DOHH2 (cell line): ENCODE data around the gene CHD6.

ENCODE experiments used
- H3F3A ChIP-seq: fragments of 200-600 bp; sonication (generic), shearing (Covaris generic); 2 replicates; pipeline ENCODE4 v1.6.0; 2016; ENCODE audit warnings: antibody characterized with exemption, mild to moderate bottlenecking; ENCODE audit not compliant: control insufficient read depth, insufficient read depth
- H3K27ac ChIP-seq: fragments of 200-600 bp; sonication (generic); 2 replicates; pipeline ENCODE4 v1.5.1; 2014; ENCODE audit warnings: low read depth, mild to moderate bottlenecking, low read length, moderate library complexity
- H3K27me3 ChIP-seq: fragments of 200-600 bp; sonication (generic); 2 replicates; pipeline ENCODE4 v1.6.1; 2014; ENCODE audit warnings: mild to moderate bottlenecking, low read length, mixed read lengths; ENCODE audit not compliant: control insufficient read depth
- H3K36me3 ChIP-seq: fragments of 200-600 bp; sonication (generic); 2 replicates; pipeline ENCODE4 v1.6.1; 2014; ENCODE audit warnings: mild to moderate bottlenecking, low read length, moderate library complexity, mixed read lengths; ENCODE audit not compliant: control insufficient read depth
- H3K4me1 ChIP-seq: fragments of 200-600 bp; sonication (generic); 2 replicates; pipeline ENCODE4 v1.6.1; 2014; ENCODE audit warnings: mild to moderate bottlenecking, low read length, mixed read lengths; ENCODE audit not compliant: control insufficient read depth
- H3K4me2 ChIP-seq: fragments of 200-600 bp; sonication (generic); 2 replicates; pipeline ENCODE4 v1.6.0; 2014; ENCODE audit warnings: mild to moderate bottlenecking, low read length, moderate library complexity
- H3K4me3 ChIP-seq: fragments of 200-600 bp; sonication (generic); 2 replicates; pipeline ENCODE4 v1.5.1; 2014; ENCODE audit warnings: mild to moderate bottlenecking, low read length, mixed read lengths
- H3K79me2 ChIP-seq: fragments of 200-600 bp; sonication (generic); 2 replicates; pipeline ENCODE4 v1.6.1; 2014; ENCODE audit warnings: mild to moderate bottlenecking, low read length, mixed read lengths; ENCODE audit not compliant: control insufficient read depth
- H3K9me2 ChIP-seq: fragments of 200-600 bp; sonication (generic); replicated peaks from 2 replicates; pipeline ENCODE4 v1.6.1; 2014; ENCODE audit warnings: mild to moderate bottlenecking, low read length, mixed read lengths; ENCODE audit not compliant: control insufficient read depth
- H3K9me3 ChIP-seq: fragments of 200-600 bp; sonication (generic); 2 replicates; pipeline ENCODE4 v1.6.1; 2014; ENCODE audit warnings: antibody characterized with exemption, low read length, mixed read lengths; ENCODE audit not compliant: control insufficient read depth, insufficient read depth
- H4K20me1 ChIP-seq: fragments of 200-600 bp; sonication (generic); 2 replicates; pipeline ENCODE4 v1.6.0; 2014; ENCODE audit warnings: low read depth, mild to moderate bottlenecking, antibody characterized with exemption, low read length, moderate library complexity; ENCODE audit not compliant: control insufficient read depth, insufficient read depth
- EZH2phosphoT487 ChIP-seq: fragments of 200-600 bp; sonication (generic); IDR thresholded peaks from 2 replicates; pipeline ENCODE4 v1.6.1; 2017; ENCODE audit warnings: borderline replicate concordance, mild to moderate bottlenecking, antibody characterized with exemption, low read length, moderate library complexity, mixed read lengths
- TF ChIP-seq, protein P1 (sequence below): fragments of 200-600 bp; sonication (generic); IDR thresholded peaks from one replicate; pipeline ENCODE4 v1.5.1; 2014; ENCODE audit warnings: antibody characterized with exemption, mild to moderate bottlenecking, low read depth, low read length; ENCODE audit not compliant: poor library complexity, severe bottlenecking

CHD6 gene

GRCh38 chr20:41405436-41405835, 212.7 kb downstream of the CHD6 start:
- Histone ChIP-seq H3K4me2 (no peak overlapping the region), H4K20me1 (no peaks in the 10 kb centered on the region), H3K79me2 (no peaks in the 10 kb centered on the region), H3F3A (no peaks in the 10 kb centered on the region), H3K9me2 (no peaks in the 10 kb centered on the region), H3K4me1 (no peaks in the 10 kb centered on the region), H3K9me3 (no peaks in the 10 kb centered on the region), H3K27ac (no peak overlapping the region), H3K36me3 (peaks cover 28% of the 10 kb centered on the region; the same call in 1 of the 2 replicates), H3K4me3 (no peak overlapping the region), H3K27me3 (no peaks in the 10 kb centered on the region)
- TF ChIP-seq, protein P1, sequence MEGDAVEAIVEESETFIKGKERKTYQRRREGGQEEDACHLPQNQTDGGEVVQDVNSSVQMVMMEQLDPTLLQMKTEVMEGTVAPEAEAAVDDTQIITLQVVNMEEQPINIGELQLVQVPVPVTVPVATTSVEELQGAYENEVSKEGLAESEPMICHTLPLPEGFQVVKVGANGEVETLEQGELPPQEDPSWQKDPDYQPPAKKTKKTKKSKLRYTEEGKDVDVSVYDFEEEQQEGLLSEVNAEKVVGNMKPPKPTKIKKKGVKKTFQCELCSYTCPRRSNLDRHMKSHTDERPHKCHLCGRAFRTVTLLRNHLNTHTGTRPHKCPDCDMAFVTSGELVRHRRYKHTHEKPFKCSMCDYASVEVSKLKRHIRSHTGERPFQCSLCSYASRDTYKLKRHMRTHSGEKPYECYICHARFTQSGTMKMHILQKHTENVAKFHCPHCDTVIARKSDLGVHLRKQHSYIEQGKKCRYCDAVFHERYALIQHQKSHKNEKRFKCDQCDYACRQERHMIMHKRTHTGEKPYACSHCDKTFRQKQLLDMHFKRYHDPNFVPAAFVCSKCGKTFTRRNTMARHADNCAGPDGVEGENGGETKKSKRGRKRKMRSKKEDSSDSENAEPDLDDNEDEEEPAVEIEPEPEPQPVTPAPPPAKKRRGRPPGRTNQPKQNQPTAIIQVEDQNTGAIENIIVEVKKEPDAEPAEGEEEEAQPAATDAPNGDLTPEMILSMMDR = no peak
- no peak for TF ChIP-seq EZH2phosphoT487

- H3K27ac ChIP-seq = no peak overlapping the region
- H3K79me2 ChIP-seq = no peaks in the 10 kb centered on the region
- no peaks in the 10 kb centered on the region for H3F3A ChIP-seq
- H4K20me1 ChIP-seq = no peaks in the 10 kb centered on the region
- H3K27me3 ChIP-seq = no peaks in the 10 kb centered on the region
- peaks cover 22% of the 10 kb centered on the region; the same call in 1 of the 2 replicates for H3K36me3 ChIP-seq
- no peaks in the 10 kb centered on the region for H3K9me3 ChIP-seq
- H3K4me2 ChIP-seq = no peak overlapping the region
- no peak for TF ChIP-seq EZH2phosphoT487
- TF ChIP-seq, protein P1 = no peak
- H3K4me3 ChIP-seq = no peak overlapping the region
- H3K9me2 ChIP-seq = no peaks in the 10 kb centered on the region
- no peaks in the 10 kb centered on the region for H3K4me1 ChIP-seq
Observed at GRCh38 chr20:41403604-41404003, 214.6 kb downstream of the CHD6 start.

GRCh38 chr20:41398408-41398807, 219.8 kb downstream of the CHD6 start:
- no peak overlapping the region for H3K4me3 ChIP-seq
- H3K4me1 ChIP-seq = no peaks in the 10 kb centered on the region
- H3K27ac ChIP-seq = no peak overlapping the region

More at GRCh38 chr20:41398408-41398807, 219.8 kb downstream of the CHD6 start:
- H3K27me3 ChIP-seq = no peaks in the 10 kb centered on the region
- H3K4me2 ChIP-seq = no peak overlapping the region
- no peaks in the 10 kb centered on the region for H3K9me2 ChIP-seq
- no peaks in the 10 kb centered on the region; the same call in 1 of the 2 replicates for H3K36me3 ChIP-seq
- H4K20me1 ChIP-seq = no peaks in the 10 kb centered on the region
- H3K9me3 ChIP-seq = no peaks in the 10 kb centered on the region
- no peaks in the 10 kb centered on the region for H3F3A ChIP-seq
- TF ChIP-seq EZH2phosphoT487 = no peak
- TF ChIP-seq, protein P1 = no peak
- H3K79me2 ChIP-seq = no peaks in the 10 kb centered on the region
